Caco-2 (cell line): ENCODE measurements around the gene TBX4. TPM values are rescaled to one million over a fixed set of nuclear protein-coding genes. Genes with fewer than 3 reads are reported as not detected.

Experiments
- BruUV-seq: library from RNA; stranded (reverse); fragments of 400-500 nt; replicated peaks from 2 replicates; lab custom pipeline; 2021; lab: Mats Ljungman, UMichigan
- CTCF ChIA-PET: fragments of 300-600 bp; sonication (Branson Sonifier 250); formaldehyde crosslinking; loops from one replicate; lab custom pipeline; 2022; ENCODE audit warnings: antibody characterized with exemption; lab: Charles Lee
- POLR2A ChIA-PET: fragments of 300-600 bp; sonication (Branson Sonifier 250); formaldehyde crosslinking; loops from one replicate; lab custom pipeline; 2022; ENCODE audit warnings: antibody characterized with exemption; lab: Charles Lee
- DNase-seq, 2 experiments: peaks; one replicate each; pipeline versions ENCODE4 v3.0.0 to v3.0.0-alpha.2; 2020 to 2022
- H3K27me3 ChIP-seq: replicated peaks from 2 replicates; pipeline ENCODE4 v1.6.0; 2011; ENCODE audit warnings: low read length; ENCODE audit not compliant: control insufficient read depth, insufficient read depth
- H3K36me3 ChIP-seq: 2 replicates; pipeline ENCODE4 v1.5.1; 2011; ENCODE audit warnings: low read length; ENCODE audit not compliant: control insufficient read depth, insufficient read depth
- H3K4me1 ChIP-seq: fragments of 250-450 bp; sonication (Bioruptor Pico); 2 replicates; pipeline ENCODE4 v1.5.1; 2020; ENCODE audit warnings: mild to moderate bottlenecking
- H3K4me3 ChIP-seq: 2 replicates; pipeline ENCODE4 v1.5.1; 2011; ENCODE audit warnings: low read depth, mild to moderate bottlenecking, control low read depth, low read length
- H3K9me3 ChIP-seq: fragments of 250-450 bp; sonication (Bioruptor Pico); 2 replicates; pipeline ENCODE4 v1.5.1; 2020; ENCODE audit warnings: mild to moderate bottlenecking, moderate library complexity
- H3K27ac Mint-ChIP-seq: one replicate; pipeline ENCODE4 v1.8.0; 2022; ENCODE audit warnings: mixed read lengths; ENCODE audit not compliant: unreplicated experiment
- H3K27me3 Mint-ChIP-seq: one replicate; pipeline ENCODE4 v1.8.0; 2022; ENCODE audit warnings: mixed read lengths; ENCODE audit not compliant: insufficient read depth, unreplicated experiment
- H3K36me3 Mint-ChIP-seq: one replicate; pipeline ENCODE4 v1.8.0; 2022; ENCODE audit warnings: mild to moderate bottlenecking, mixed read lengths; ENCODE audit not compliant: insufficient read depth, unreplicated experiment
- H3K4me1 Mint-ChIP-seq: one replicate; pipeline ENCODE4 v1.8.0; 2022; ENCODE audit warnings: low read depth, mixed read lengths; ENCODE audit not compliant: unreplicated experiment
- H3K4me3 Mint-ChIP-seq: one replicate; pipeline ENCODE4 v1.8.0; 2022; ENCODE audit warnings: mild to moderate bottlenecking, moderate library complexity, mixed read lengths; ENCODE audit not compliant: unreplicated experiment
- H3K9me3 Mint-ChIP-seq: one replicate; pipeline ENCODE4 v1.8.0; 2022; ENCODE audit warnings: mixed read lengths; ENCODE audit not compliant: unreplicated experiment
- CTCF ChIP-seq, 2 experiments: fragments of 200-600 bp in 1 of 2; IDR thresholded peaks; 1 replicate in 1 of 2; 2 replicates in 1 of 2; pipeline versions ENCODE4 v1.5.1 to v1.8.0; 2011 to 2022; ENCODE audit warnings: antibody characterized with exemption in 1 of 2, control low read depth in 1 of 2, inconsistent platforms in 1 of 2, low read depth in 1 of 2, low read length in 1 of 2, mild to moderate bottlenecking in 1 of 2, moderate library complexity in 1 of 2; ENCODE audit not compliant: insufficient read depth in 1 of 2, severe bottlenecking in 1 of 2, unreplicated experiment in 1 of 2
- intact Hi-C: fragments of 100-400 bp; cut with micrococcal nuclease; formaldehyde crosslinking; loops from one replicate; pipeline ENCODE4 v1.10.0; 2022; ENCODE audit not compliant: unreplicated experiment
- total RNA-seq: library from RNA; stranded (reverse); gene quantifications from 2 replicates; pipeline ENCODE4 v1.2.3, GENCODE V29; 2022

The TBX4 gene
- total RNA-seq, 1 experiment from 2014 or later = 2.5 TPM

- Mint-ChIP-seq H3K4me1 (peaks cover 18% of the 10 kb centered on the region), H3K27me3 (no peaks in the 10 kb centered on the region), H3K36me3 (no peaks in the 10 kb centered on the region), H3K4me3 (no peak overlapping the region), H3K27ac (no peak overlapping the region), H3K9me3 (peaks cover 5% of the 10 kb centered on the region)
- Histone ChIP-seq H3K36me3 (no peaks in the 10 kb centered on the region), H3K4me3 (no peak overlapping the region), H3K9me3 (no peaks in the 10 kb centered on the region), H3K27me3 (no peaks in the 10 kb centered on the region), H3K4me1 (peaks cover 18% of the 10 kb centered on the region)
- ChIA-PET CTCF (no interaction called here), POLR2A (no interaction called here)
- no TSS peak for BruUV-seq
- TF ChIP-seq CTCF (IDR thresholded peaks at IDR 0.05; ENCODE audit: insufficient read depth in 1 of 2, low read depth in 1 of 2, low read length in 1 of 2, severe bottlenecking in 1 of 2, unreplicated experiment in 1 of 2) = no peak
- intact Hi-C loops = no loop called here
- no peak for DNase-seq
Observed at GRCh38 chr17:61499632-61500031, 47.4 kb downstream of the TBX4 start.

- no peak for TF ChIP-seq CTCF (IDR thresholded peaks at IDR 0.05; ENCODE audit: insufficient read depth in 1 of 2, low read depth in 1 of 2, low read length in 1 of 2, severe bottlenecking in 1 of 2, unreplicated experiment in 1 of 2)
- ChIA-PET POLR2A (no interaction called here), CTCF (no interaction called here)
- Mint-ChIP-seq H3K9me3 (peaks cover 12% of the 10 kb centered on the region), H3K36me3 (no peaks in the 10 kb centered on the region), H3K27ac (no peak overlapping the region), H3K4me3 (no peak overlapping the region), H3K27me3 (no peaks in the 10 kb centered on the region), H3K4me1 (peaks cover 22% of the 10 kb centered on the region)
- DNase-seq = no peak
- H3K9me3 ChIP-seq = no peaks in the 10 kb centered on the region
- no TSS peak for BruUV-seq
- no peaks in the 10 kb centered on the region for H3K27me3 ChIP-seq
- no peak overlapping the region for H3K4me3 ChIP-seq
- intact Hi-C loops = no loop called here
- H3K4me1 ChIP-seq = peaks cover 17% of the 10 kb centered on the region
- no peaks in the 10 kb centered on the region for H3K36me3 ChIP-seq
Observed at GRCh38 chr17:61500287-61500686, 48.1 kb downstream of the TBX4 start.

GRCh38 chr17:61502292-61502691 is 50.1 kb downstream of the TBX4 start:
- no TSS peak for BruUV-seq
- ChIA-PET CTCF (no interaction called here), POLR2A (no interaction called here)
- H3K36me3 ChIP-seq = no peaks in the 10 kb centered on the region
- peaks cover 20% of the 10 kb centered on the region for H3K4me1 Mint-ChIP-seq
- peaks cover 20% of the 10 kb centered on the region for H3K9me3 Mint-ChIP-seq
- H3K4me3 ChIP-seq = no peak overlapping the region
- no peaks in the 10 kb centered on the region for H3K27me3 Mint-ChIP-seq
- H3K27ac Mint-ChIP-seq = no peak overlapping the region
- H3K9me3 ChIP-seq = no peaks in the 10 kb centered on the region
- H3K4me3 Mint-ChIP-seq = no peak overlapping the region
- intact Hi-C loops = no loop called here
- TF ChIP-seq CTCF (IDR thresholded peaks at IDR 0.05; ENCODE audit: insufficient read depth in 1 of 2, low read depth in 1 of 2, low read length in 1 of 2, severe bottlenecking in 1 of 2, unreplicated experiment in 1 of 2) = no peak
- H3K27me3 ChIP-seq = no peaks in the 10 kb centered on the region
- H3K4me1 ChIP-seq = peaks cover 13% of the 10 kb centered on the region
- no peak for DNase-seq
- no peaks in the 10 kb centered on the region for H3K36me3 Mint-ChIP-seq
